ENCODE measurements around the gene LIG4. TPM values are rescaled to one million over a fixed set of nuclear protein-coding genes. Genes with fewer than 3 reads are reported as not detected.

Gene LIG4
- total RNA-seq, 1 donor from 2014 or later = 10.5 TPM

- peaks cover 10% of the 10 kb centered on the region for H3K9me3 Mint-ChIP-seq
- peaks cover 2% of the 10 kb centered on the region for H3K36me3 Mint-ChIP-seq (ENCODE audit: low read depth)
- no peak overlapping the region for H3K27ac Mint-ChIP-seq (ENCODE audit: unreplicated experiment)
Observed at GRCh38 chr13:108178078-108178477, 37.3 kb downstream of the LIG4 start.

GRCh38 chr13:108176685-108177274, 38.6 kb downstream of the LIG4 start:
- Mint-ChIP-seq H3K36me3 (ENCODE audit: low read depth) (peaks cover 6% of the 10 kb centered on the region), H3K9me3 (peaks cover 20% of the 10 kb centered on the region), H3K27ac (ENCODE audit: unreplicated experiment) (no peak overlapping the region), H3K4me3 (no peak overlapping the region), H3K27me3 (ENCODE audit: low read depth) (no peaks in the 10 kb centered on the region), H3K4me1 (no peaks in the 10 kb centered on the region)
- peak; percentile 67 for TF ChIP-seq CTCF (conservative IDR thresholded peaks at IDR 0.05)
- peak; percentile 47 for DNase-seq (ENCODE audit: low read depth, low spot score)

More at GRCh38 chr13:108178078-108178477, 37.3 kb downstream of the LIG4 start:
- H3K4me3 Mint-ChIP-seq = no peak overlapping the region
- no peak for DNase-seq (ENCODE audit: low read depth, low spot score)
- TF ChIP-seq CTCF (conservative IDR thresholded peaks at IDR 0.05) = no peak
- no peaks in the 10 kb centered on the region for H3K27me3 Mint-ChIP-seq (ENCODE audit: low read depth)
- H3K4me1 Mint-ChIP-seq = no peaks in the 10 kb centered on the region

GRCh38 chr13:108168929-108169328, 46.4 kb downstream of the LIG4 start:
- Mint-ChIP-seq H3K4me1 (peaks cover 3% of the 10 kb centered on the region), H3K36me3 (ENCODE audit: low read depth) (peaks cover 10% of the 10 kb centered on the region), H3K4me3 (no peak overlapping the region), H3K9me3 (peaks cover 28% of the 10 kb centered on the region), H3K27ac (ENCODE audit: unreplicated experiment) (no peak overlapping the region), H3K27me3 (ENCODE audit: low read depth) (peaks cover 3% of the 10 kb centered on the region)
- no peak for DNase-seq (ENCODE audit: low read depth, low spot score)
- TF ChIP-seq CTCF (conservative IDR thresholded peaks at IDR 0.05) = no peak

- no peak for DNase-seq (ENCODE audit: low read depth, low spot score)
- no peak overlapping the region for H3K27ac Mint-ChIP-seq (ENCODE audit: unreplicated experiment)
- H3K9me3 Mint-ChIP-seq = peaks cover 8% of the 10 kb centered on the region
- H3K27me3 Mint-ChIP-seq (ENCODE audit: low read depth) = no peaks in the 10 kb centered on the region
- no peak for TF ChIP-seq CTCF (conservative IDR thresholded peaks at IDR 0.05)
- no peak overlapping the region for H3K4me3 Mint-ChIP-seq
- H3K4me1 Mint-ChIP-seq = peaks cover 3% of the 10 kb centered on the region
- H3K36me3 Mint-ChIP-seq (ENCODE audit: low read depth) = no peaks in the 10 kb centered on the region
Observed at GRCh38 chr13:108166078-108166477, 49.3 kb downstream of the LIG4 start.

GRCh38 chr13:108158746-108159145, 56.6 kb downstream of the LIG4 start:
- Mint-ChIP-seq H3K9me3 (peaks cover 5% of the 10 kb centered on the region), H3K36me3 (ENCODE audit: low read depth) (no peaks in the 10 kb centered on the region), H3K4me1 (no peaks in the 10 kb centered on the region), H3K27ac (ENCODE audit: unreplicated experiment) (no peak overlapping the region), H3K27me3 (ENCODE audit: low read depth) (no peaks in the 10 kb centered on the region), H3K4me3 (no peak overlapping the region)
- TF ChIP-seq CTCF (conservative IDR thresholded peaks at IDR 0.05) = no peak
- no peak for DNase-seq (ENCODE audit: low read depth, low spot score)

Other genes starting within 250 kb of the LIG4 start
- gene ABHD13, start 2.9 kb upstream of the LIG4 start, total RNA-seq = 8.1 and 8.8 TPM in 2 replicates
- gene TNFSF13B, start 54.2 kb upstream of the LIG4 start, total RNA-seq = 0.32 and 0.82 TPM in 2 replicates